Measurements from ENCODE around the gene UBE2G2.
A peak's percentile ranks its signal among the peaks of the same experiment; 100 is the strongest.

Gene UBE2G2

DNA sequence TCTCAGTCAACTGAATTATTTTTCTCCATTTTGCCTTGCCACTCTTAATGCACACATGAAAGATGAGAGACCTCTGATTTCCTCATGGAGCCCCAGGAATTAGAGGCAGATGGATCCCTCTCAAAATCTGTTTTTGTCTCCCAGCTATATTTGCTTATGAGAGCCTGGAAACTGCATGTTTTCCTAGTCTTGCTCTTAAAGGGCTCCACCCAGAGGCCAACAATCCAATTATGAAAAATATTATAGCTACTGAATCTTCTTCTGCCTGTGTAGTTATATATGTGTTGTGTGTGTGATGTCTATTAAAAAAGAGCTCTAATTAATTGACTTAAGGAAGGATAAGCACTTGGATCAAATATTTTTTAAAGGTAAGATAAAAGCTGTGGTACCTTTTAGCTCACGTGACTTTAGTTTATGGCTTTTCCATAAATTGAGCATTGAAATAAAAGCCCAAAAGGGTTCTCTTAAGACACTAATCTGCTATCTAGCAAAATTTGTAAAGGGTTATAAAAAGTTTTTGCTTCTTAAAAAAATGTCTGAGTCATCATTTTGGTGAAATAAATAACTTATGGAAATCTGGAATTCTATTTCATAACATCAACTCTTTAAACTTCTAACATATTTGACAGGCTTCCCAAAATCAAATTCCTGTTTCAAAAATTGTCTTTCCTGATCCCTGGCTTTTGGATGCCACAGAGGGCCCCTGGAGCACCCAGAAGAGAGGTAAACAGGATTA is 59.0 kb downstream of the UBE2G2 start:
- peak in 1 of 2 experiments; percentile 22 for DNase-seq

DNA sequence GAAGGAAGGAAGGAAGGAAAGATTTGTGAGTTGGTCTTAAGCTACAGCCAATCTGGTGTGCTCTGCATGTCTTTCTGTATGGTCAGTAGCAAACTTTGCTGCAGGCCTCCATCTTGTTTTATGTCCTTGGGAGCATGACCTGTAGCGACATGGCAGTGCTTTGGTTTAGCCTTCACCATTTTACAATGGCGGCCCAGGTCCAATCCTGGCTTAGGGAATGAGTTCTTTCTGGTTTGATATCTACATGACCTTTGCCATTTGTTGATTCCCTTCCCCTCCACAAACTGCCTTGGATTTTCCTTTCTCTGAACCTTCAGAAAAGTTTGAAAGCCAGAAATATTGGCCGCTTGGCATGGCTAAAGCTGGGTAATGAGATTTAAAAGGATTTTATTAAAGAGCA is 59.7 kb downstream of the UBE2G2 start:
- no peak for DNase-seq

DNA sequence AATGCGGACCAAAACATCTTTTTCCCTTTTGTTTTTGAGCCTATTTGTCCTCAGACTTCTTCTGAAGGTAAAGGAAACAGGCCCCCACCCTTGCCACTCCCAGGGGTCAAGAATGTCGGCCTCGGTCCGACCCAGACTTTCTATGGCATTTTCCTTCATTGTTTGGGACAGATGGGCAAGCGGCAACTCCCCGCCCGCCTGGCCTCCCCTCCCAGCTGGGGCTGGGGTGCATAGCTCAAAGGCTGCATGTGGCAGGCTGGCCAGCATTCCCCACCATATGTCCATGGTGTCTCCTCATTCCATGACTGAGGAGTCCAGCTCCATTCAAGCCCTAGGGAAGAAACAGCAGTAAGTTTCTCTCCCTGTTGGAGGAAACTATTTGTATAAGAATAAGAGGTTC is 60.9 kb downstream of the UBE2G2 start:
- no peak for DNase-seq

DNA sequence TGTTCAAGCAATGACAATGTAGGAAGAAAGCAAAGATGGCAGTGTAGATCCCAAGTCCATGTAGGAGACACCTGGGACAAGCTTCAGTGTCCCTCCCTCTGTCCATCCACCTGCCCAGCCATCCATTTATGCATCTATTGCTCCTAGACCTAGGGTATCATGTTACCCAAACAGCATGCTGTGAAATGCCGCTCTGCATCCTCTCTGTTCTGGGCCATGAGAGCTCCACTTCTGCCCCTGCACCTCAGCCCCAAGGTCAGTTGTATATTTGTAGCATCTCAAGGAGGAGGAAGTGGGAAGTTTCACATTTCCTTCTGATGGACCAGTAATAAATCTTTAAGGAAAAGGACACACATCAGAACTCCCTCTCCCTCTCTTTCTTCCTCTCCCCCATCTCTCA is 62.3 kb downstream of the UBE2G2 start:
- DNase-seq = no peak

DNA sequence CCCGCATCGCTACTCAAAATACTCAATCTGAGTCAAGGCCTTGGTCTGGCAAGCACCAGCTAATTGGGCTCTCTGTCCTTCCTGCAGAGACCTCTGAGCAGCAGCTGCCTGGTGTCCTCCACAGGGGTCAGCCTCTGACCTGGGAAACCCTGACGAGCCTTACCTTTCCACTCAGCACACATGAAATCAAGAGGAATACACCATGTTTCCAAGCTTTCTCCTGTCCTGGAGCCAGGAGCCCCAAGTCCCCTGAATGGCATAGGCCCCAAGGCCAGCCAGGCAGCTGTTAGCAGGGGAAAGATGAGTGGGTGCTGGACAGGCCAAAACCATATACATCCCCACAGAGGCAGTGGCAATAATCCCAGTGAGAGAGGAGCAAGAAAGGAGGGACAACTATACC is 63.0 kb downstream of the UBE2G2 start:
- no peak for DNase-seq

DNA sequence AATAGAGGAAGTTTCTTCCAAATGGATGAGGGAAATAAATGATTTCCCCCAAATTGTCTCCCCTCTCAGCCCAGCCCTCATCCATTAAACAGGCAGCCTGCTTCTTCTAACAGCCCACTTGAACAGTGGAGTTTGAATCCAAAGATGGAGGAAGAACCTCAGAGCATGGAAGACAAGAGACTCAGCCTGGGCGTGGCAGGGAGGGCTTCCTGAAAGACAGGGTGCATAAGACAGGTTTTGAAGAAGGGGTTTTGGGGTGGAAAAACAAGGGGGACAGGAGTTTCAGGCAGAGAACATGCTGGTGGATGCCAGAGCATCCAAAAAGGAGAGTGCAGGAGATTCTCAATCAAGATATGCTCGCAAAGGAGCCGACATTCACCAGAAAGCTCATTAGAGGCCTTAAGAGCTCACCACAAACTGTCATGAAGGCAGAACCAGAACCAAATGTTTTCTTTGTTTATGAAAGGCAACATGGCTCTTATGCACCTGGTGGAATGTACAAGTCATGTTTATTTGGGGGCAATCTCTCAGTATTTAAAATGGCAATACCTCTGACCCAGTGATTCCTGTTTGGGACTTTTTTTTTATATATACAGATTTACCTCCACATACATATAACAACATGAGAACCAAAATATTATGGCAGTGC is 63.8 kb downstream of the UBE2G2 start:
- DNase-seq = peak in 1 of 2 experiments; percentile 8

DNA sequence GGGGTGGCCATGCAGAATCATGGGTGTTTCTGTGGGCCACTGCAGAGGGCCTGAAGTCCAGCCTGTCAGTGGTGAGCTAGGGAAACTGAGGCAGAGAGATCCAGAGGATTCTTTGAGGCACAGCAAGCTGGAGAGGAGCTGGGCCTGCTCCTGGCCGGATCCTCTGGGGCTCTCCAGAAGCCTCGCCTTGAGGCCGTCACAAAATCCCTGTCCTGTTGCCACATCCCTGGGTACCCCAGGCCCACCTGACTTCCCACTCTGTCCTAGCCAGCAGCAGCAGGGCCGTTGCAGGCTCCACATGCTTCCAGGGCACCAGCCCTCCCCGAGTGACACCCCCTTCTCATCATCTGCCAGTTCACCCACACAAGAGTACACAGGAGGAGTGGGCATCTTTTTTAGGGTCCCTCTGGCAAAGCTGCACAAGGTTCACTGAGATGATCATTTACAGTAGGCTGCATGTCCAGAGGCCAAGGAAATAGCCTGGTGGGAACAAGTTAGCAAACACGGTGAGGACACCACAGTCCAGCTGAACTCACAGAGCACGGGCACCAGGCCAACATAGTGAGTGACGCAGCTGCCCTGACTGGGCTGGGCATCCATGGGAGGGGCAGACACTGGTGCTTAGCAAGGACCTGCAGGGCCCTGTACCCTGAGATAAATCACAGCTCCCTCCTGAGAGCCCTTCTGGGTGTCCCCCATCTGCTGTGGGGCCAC is 65.2 kb downstream of the UBE2G2 start:
- no peak for DNase-seq

DNA sequence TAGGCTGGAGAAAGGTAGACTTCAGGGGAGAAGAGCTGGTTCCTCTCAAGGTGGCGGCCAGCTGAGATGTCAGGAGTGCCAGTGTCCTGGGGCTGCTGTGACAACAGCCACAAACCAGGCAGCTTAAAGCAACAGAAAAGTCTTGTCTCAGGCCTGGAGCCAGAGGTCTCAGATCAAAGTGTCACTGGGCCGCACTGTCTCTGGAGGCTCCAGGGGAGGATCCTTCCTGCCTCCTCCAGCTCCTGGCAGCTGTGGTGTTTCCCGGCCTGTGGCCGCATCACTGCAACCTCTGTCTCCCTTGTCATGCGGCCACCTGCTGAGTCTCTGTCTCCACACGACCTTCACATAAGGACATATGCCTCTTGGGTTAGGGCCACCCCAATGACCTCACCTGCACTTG is 65.8 kb downstream of the UBE2G2 start:
- DNase-seq = no peak

DNA sequence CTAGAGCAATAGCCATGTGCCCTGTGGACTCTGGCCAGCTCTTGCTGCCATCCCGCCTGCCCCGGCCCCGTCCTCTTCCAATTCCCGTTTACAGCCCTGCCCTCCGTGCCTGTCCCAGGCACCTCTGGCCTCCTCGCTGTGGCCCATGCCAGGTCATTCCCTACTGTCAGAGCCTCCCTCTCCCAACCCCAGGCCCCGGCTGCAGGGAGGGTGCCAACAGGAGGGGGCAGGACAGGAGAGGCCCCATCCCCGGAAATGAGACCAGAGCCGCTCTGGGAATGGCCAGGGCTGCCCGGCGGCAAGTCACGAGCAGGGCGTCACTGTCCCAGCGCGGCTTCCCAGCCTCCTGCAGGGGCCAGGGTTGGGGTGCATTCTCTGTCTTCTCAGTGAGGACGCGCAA is 66.8 kb downstream of the UBE2G2 start:
- DNase-seq = no peak

DNA sequence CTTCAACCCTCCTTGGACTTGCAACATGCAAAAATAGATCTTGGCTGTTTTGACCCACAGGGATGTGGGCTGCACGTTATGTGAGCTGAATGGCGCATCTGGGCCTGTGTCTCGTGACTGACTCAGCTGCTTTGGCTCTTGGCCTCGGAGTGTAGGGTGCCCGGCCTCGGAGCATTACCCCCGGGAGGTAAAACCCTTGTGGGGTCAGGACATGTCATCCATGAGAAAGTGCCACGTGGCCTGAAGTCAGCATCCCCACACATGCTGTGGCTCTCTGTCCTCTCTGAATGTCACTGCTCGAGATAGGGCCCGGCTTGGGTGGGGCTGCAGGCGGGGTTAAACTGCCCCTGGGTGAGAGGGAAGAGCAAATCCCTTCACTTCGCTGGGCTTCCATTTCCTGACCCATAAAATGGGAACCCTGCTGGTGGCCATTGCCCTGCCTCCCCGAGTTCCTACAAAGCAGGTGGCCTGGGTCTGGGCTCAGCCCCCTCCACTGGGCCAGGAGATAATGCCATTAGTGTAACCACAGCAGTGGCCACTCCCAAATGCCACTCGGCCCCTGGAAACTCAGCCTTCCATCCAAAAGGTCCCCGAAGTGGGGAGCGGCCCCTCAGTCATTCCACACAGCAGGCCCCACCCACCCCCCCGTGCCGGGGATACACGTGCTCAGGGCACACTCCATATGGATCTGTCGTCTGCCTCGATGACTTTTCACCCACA is 67.4 kb downstream of the UBE2G2 start:
- no peak for DNase-seq

DNA sequence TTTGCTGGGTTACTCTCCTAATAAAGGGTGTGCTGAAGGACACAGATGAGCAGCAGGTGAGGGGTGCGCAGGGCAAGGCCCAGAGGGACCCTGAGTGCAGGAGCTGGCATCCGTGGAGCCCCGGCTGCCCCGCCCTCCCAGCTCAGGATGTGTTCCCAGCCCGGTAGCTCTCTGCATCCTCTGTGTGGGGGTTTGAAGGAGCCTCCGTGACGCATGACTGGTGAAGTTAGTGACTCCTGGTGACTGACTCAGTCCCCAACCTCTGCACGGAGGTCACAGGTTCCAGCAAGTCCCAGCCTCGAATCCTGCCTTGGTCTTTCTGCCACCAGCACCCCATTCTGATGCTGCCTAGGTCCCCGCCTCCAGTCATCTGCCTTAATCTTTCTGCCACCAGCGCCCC is 68.7 kb downstream of the UBE2G2 start:
- no peak for DNase-seq

DNA sequence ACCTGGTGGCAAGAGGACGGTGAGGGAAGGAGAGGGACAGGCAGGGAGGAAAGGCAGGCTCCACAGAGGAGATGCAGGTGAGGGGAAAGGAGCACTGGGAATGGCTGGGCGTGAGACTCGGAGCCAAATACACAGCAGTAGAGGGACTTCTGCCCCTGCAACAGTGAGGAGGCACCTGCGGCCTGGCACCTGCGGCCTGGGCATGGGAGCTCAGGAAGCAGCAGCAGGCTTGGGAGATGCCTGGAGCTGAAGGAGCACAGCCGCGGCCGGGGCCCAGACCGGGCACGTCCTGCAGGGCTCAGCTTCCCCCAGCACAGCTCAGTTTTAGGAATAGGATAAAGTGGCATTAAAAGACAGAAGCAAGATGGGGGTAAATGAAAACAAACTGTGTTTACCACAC is 69.4 kb downstream of the UBE2G2 start:
- DNase-seq = no peak

DNA sequence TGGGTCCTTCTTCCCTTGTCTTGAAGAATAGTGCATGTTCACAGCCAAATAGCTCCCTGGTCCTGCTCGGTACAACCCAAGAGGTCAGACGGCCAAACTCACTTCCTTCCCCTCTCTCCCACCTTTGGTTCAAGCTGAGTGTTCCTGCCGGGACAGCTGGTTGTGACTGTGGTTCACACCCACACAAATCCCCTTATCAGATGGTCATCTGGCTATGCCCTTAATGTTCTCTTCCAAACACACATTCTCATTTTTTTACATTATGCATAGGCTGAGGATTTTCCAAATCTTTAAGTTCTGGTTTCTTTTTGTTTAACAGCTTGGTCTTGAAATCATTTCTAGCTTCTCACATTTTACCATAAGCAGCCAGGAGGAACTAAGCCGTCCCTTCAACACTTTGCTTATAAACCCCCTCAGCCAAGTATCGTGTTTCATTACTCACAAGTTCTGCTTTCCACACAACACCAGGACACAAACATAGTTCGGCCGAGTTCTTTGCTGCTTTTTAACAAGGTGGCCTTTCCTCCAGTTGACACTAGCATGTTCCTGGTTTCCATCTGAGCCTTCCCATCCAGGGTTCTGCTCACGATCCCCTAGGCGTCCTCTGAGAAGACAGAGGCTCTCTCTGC is 70.6 kb downstream of the UBE2G2 start:
- DNase-seq = no peak

DNA sequence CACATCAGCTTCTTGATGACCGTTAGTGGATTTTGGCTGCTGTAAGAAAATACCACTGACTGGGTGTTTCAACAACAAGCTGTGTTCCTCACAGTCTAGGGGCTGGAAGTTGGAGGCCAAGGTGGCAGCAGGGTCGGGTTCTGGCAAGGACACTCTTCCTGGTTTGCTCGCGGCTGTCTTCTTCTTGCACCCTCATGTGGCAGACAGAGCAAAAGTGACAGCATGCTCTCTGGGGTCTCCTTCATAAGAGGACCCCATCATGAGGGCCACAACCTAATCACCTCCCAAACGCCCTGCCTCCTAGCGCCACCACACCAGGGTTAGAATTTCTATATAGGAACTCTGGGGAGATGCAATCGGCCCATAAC is 71.6 kb downstream of the UBE2G2 start:
- no peak for DNase-seq

DNA sequence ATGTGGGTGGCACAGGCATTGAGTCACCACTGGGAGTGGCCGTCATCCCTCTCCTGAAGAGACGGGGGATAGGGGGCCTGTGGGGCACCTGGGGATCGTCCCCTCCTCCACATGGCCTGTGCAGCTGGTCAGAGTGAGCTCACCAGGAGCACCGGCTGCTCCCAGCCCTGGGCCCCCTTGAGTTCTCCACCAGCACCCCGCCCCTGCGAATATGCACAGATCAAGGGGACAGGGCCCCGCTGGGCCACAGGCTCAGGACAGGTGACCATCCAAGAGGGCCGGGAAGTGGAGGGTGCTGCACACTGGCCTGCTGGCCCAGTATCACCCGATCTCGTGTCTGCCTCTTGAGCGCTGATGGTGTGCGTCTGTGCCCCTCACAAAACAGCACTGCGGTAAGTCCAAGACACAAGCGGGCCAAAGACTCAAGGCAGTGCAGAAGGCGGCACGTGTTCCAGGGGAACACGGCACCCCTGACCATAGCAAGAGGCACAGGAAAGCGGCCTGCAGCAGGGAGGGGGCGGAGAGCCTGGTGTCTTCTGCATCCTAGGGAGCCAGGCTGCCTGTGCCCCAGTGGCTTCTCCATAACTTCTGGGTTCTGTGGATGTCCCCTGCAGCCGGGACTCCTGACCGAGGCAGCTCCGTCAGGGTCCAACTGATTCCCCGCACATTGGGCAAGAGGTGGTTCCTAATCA is 72.1 kb downstream of the UBE2G2 start:
- no peak for DNase-seq

DNA sequence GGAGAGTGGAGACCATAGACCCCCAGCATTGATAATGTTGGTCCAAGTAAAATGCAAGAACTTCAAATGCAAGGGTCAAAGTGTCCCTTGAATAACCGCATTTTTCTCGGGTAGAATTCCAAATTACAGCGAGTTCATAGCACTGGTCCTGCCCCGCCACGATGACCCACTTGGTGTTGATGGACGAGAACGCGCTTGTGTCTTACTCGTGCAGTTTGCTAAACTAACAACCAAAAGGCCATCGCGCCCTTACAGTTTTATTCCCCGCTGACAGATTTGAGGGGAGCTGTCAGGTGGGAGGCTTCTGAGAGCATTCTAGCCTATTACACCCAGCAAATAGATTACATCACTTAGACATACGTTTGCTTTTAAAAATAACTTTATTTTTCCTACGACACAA is 72.9 kb downstream of the UBE2G2 start:
- no peak for DNase-seq

DNA sequence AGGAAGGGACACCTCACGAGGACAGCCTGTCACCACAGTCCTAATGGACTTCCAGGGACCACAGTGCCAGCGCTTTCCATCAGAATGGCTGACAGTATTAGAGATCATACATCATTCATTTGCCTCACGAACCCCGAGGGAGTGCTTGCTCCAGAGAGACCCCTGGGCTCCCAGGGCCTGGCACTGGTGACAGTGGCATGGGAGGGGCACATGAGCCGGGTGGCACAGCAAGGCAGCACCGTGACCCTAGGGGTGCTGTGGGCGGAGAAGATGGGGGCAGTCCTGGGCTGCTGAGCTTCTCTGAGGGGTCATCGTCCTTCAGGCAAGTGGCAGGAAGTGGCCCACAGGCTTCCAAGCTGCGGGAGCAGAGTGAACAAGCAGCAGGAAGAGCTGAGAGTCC is 73.9 kb downstream of the UBE2G2 start:
- no peak for DNase-seq

DNA sequence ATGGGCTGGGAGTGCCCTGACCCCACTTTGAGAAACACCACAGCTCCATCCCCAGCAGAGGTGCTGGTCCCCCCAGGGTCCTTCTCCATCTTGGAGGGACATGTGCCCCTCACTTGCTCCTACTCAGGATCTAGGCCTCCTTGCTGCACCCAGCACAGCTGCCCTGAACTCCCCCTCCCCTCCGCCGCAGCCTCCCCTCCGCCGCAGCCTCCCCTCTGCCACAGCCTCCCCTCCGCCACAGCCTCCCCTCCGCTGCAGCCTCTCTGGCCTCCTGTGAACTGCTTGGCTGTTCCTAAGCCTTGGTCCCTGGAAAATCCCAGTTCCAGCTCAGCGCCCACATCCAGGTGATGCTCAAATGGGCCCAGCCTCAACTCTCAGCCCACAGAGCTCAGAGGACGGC is 74.3 kb downstream of the UBE2G2 start:
- DNase-seq = no peak

DNA sequence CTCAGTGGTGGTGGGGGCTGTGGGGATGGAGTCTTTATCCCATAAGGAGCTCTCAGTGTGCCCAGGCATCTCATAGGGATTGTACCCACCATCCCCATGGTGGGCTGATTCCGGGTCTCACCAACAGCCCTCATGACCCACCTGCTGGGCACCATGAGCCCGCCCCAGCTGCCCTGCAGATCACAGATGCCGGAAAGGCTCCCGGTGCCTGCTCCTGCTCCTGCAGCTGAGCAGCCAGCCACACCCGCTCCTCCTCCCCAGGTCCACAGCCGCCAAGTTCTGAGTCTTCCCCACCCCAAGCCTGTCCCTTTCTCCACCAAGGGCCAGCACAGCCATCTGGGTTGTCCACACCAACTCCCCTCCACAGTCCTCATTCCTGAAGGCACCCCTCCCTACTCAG is 74.8 kb downstream of the UBE2G2 start:
- DNase-seq = no peak

DNA sequence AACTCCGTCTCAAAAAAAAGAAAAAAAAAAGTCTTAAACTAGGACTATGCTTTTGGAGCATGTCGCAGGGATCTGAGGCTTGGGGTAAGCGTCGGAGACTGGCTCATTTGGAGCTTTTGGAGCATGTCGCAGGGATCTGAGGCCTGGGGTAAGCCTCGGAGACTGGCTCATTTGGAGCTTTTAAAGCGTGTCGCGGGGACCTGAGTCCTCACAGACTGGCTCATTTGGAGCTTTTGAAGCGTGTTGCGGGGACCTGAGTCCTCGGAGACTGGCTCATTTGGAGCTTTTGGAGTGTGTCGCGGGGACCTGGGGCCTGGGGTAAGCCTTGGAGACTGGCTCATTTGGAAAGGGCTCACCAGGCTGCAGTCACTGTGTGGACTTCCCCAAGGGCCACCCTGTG is 76.7 kb downstream of the UBE2G2 start:
- no peak for DNase-seq

DNA sequence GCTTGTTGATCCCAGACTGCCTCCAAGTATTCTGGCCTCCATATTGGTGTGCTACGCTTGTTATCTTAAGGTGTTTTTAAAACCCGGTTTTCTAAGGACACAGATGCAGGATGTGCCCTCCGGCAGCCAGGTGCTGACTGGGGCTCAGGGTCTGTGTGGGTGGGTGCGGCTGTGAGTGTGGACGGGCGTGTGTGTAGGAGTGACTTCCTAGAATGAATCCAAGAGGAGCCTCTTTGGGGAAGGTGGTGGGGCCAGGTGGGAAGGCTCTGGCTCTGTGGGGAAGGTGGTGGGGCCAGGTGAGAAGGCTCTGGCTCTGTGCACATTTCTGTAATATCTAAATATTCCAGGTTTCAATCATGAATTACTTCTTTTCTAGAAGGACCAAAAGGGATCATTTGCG is 77.4 kb downstream of the UBE2G2 start:
- no peak for DNase-seq
